HepG2 (cell line): Measurements from ENCODE around the gene PACSIN1. TPM values are rescaled to one million over a fixed set of nuclear protein-coding genes. Genes with fewer than 3 reads are reported as not detected.

Experiments used
- ATAC-seq: fragments of 200-7000 bp; cut with Tn5 transposase; 3 replicates; pipeline ENCODE4 v1.9.1; 2020; ENCODE audit warnings: mild to moderate bottlenecking, moderate library complexity
- BruUV-seq: library from RNA; stranded (reverse); fragments of 400-500 nt; replicated peaks from 2 replicates; lab custom pipeline; 2021; lab: Mats Ljungman, UMichigan
- CTCF ChIA-PET: fragments of 300-600 bp; formaldehyde crosslinking; extraction: SDS; loops from one replicate; lab custom pipeline; 2021; ENCODE audit warnings: low total read pairs, inconsistent platforms, low intra/inter-chr PET ratio; lab: Yijun Ruan, JAX
- POLR2A ChIA-PET: fragments of 350-600 bp; sonication (Branson Sonifier 250); formaldehyde crosslinking; loops from one replicate; lab custom pipeline; 2020; ENCODE audit warnings: antibody characterized with exemption, inconsistent platforms; lab: Yijun Ruan, JAX
- DNase-seq: peaks from one replicate; pipeline ENCODE4 v3.0.0-alpha.2; 2015; ENCODE audit warnings: low spot score
- FAIRE-seq: peaks from 3 replicates; lab custom pipeline; 2011; peaks lifted over from hg19 to GRCh38; lab: Jason Lieb, UNC
- H2AFZ ChIP-seq: one replicate; pipeline ENCODE4 v1.6.1; 2011; ENCODE audit warnings: low read length, inconsistent platforms
- H3K27ac ChIP-seq: fragments of 300-600 bp; 3 replicates; pipeline ENCODE4 v1.8.0; 2011; ENCODE audit warnings: mixed run types, mild to moderate bottlenecking, mixed read lengths, low read length, inconsistent platforms; ENCODE audit not compliant: insufficient read depth; ENCODE audit errors: extremely low read length
- H3K27me3 ChIP-seq, 2 experiments: fragments of 200-600 bp in 1 of 2; 2 replicates in 1 of 2; 3 replicates in 1 of 2; pipeline versions ENCODE4 v1.6.0 to v1.8.0; 2011; ENCODE audit warnings: low read length in 2 of 2, mild to moderate bottlenecking in 2 of 2, moderate library complexity in 2 of 2, inconsistent platforms in 1 of 2; ENCODE audit not compliant: insufficient read depth in 2 of 2, control insufficient read depth in 1 of 2
- H3K36me3 ChIP-seq, 2 experiments: fragments of 200-600 bp in 1 of 2; replicated peaks in 1 of 2; 2 replicates in 1 of 2; 3 replicates in 1 of 2; pipeline versions ENCODE4 v1.5.1 to v1.8.0; 2011; ENCODE audit warnings: low read length in 2 of 2, inconsistent platforms in 1 of 2; ENCODE audit not compliant: insufficient read depth in 2 of 2, control insufficient read depth in 1 of 2
- H3K4me1 ChIP-seq: 2 replicates; pipeline ENCODE4 v1.5.1; 2012; ENCODE audit warnings: low read length, inconsistent platforms; ENCODE audit not compliant: insufficient read depth
- H3K4me2 ChIP-seq: 2 replicates; pipeline ENCODE4 v1.6.0; 2011; ENCODE audit warnings: low read depth, low read length, inconsistent platforms
- H3K4me3 ChIP-seq, 3 experiments: fragments of 200-600 bp in 1 of 3; sonication (generic), shearing (Covaris generic) in 1 of 3; replicated peaks in 1 of 3; 2 replicates each; pipeline ENCODE4 v1.5.1; 2011 to 2016; ENCODE audit warnings: low read length in 3 of 3, inconsistent platforms in 2 of 3, low read depth in 2 of 3, mild to moderate bottlenecking in 2 of 3, control low read depth in 1 of 3, mixed read lengths in 1 of 3; ENCODE audit not compliant: insufficient read depth in 1 of 3
- H3K79me2 ChIP-seq: one replicate; pipeline ENCODE4 v1.6.1; 2011; ENCODE audit warnings: low read length, inconsistent platforms; ENCODE audit not compliant: insufficient read depth
- H3K9ac ChIP-seq: 2 replicates; pipeline ENCODE4 v1.6.0; 2011; ENCODE audit warnings: mild to moderate bottlenecking, low read depth, low read length, inconsistent platforms; ENCODE audit not compliant: insufficient read depth
- H3K9me3 ChIP-seq: 2 replicates; pipeline ENCODE4 v1.5.1; 2012; ENCODE audit warnings: mild to moderate bottlenecking, low read length
- H4K20me1 ChIP-seq: 2 replicates; pipeline ENCODE4 v1.6.0; 2011; ENCODE audit warnings: inconsistent platforms, mild to moderate bottlenecking, low read length, moderate library complexity; ENCODE audit not compliant: insufficient read depth
- CAMTA2 ChIP-seq: sonication (generic); formaldehyde crosslinking; IDR thresholded peaks from 2 replicates; pipeline ENCODE4 v1.4.0; 2020; ENCODE audit warnings: mild to moderate bottlenecking, missing genetic modification reagents, borderline replicate concordance
- CENPX ChIP-seq: sonication (generic); formaldehyde crosslinking; IDR thresholded peaks from 2 replicates; pipeline ENCODE4 v1.9.0; 2021; ENCODE audit warnings: mild to moderate bottlenecking, missing genetic modification reagents, moderate library complexity
- ELF1 ChIP-seq: sonication (generic); formaldehyde crosslinking; IDR thresholded peaks from 2 replicates; pipeline ENCODE4 v1.4.0; 2020; ENCODE audit warnings: missing genetic modification reagents
- GTF2F1 ChIP-seq: fragments of 150-350 bp; IDR thresholded peaks from 2 replicates; pipeline ENCODE4 v1.6.1; 2014; ENCODE audit warnings: low read length
- MED8 ChIP-seq: sonication (generic); formaldehyde crosslinking; IDR thresholded peaks from 2 replicates; pipeline ENCODE4 v1.8.1; 2023; ENCODE audit warnings: mild to moderate bottlenecking, missing genetic modification reagents; ENCODE audit not compliant: insufficient replicate concordance
- MTF2 ChIP-seq: sonication (generic); formaldehyde crosslinking; IDR thresholded peaks from 2 replicates; pipeline ENCODE4 v1.5.0; 2020; ENCODE audit warnings: missing genetic modification reagents, borderline replicate concordance
- PAF1 ChIP-seq: IDR thresholded peaks from 2 replicates; pipeline ENCODE4 v1.6.1; 2016; ENCODE audit warnings: missing genetic modification reagents, missing compliant biosample characterization
- PLSCR1 ChIP-seq: sonication (generic); formaldehyde crosslinking; IDR thresholded peaks from 2 replicates; pipeline ENCODE4 v1.5.0; 2020; ENCODE audit warnings: missing genetic modification reagents, mild to moderate bottlenecking, borderline replicate concordance
- WIZ ChIP-seq: sonication (generic); formaldehyde crosslinking; IDR thresholded peaks from 2 replicates; pipeline ENCODE4 v1.5.1; 2020; ENCODE audit warnings: mild to moderate bottlenecking, missing genetic modification reagents
- ZBTB46 ChIP-seq: sonication (generic); formaldehyde crosslinking; IDR thresholded peaks from 2 replicates; pipeline ENCODE4 v1.4.0; 2020; ENCODE audit warnings: mild to moderate bottlenecking, missing genetic modification reagents, borderline replicate concordance
- ZFP36 ChIP-seq: fragments of 150-350 bp; IDR thresholded peaks from 2 replicates; pipeline ENCODE4 v1.6.1; 2018; ENCODE audit warnings: borderline replicate concordance, low read length, low read depth; ENCODE audit not compliant: partially characterized antibody
- ZFP90 ChIP-seq: sonication (generic); formaldehyde crosslinking; IDR thresholded peaks from 2 replicates; pipeline ENCODE4 v1.8.0; 2022; ENCODE audit warnings: missing genetic modification reagents, mild to moderate bottlenecking, inconsistent platforms, borderline replicate concordance
- ZMAT5 ChIP-seq: sonication (generic); formaldehyde crosslinking; IDR thresholded peaks from 2 replicates; pipeline ENCODE4 v1.5.0; 2020; ENCODE audit warnings: mild to moderate bottlenecking, low read depth, missing genetic modification reagents, borderline replicate concordance
- ZNF251 ChIP-seq: sonication (generic); formaldehyde crosslinking; IDR thresholded peaks from 2 replicates; pipeline ENCODE4 v1.9.0; 2021; ENCODE audit warnings: mild to moderate bottlenecking, missing genetic modification reagents
- ZNF275 ChIP-seq: sonication (generic); formaldehyde crosslinking; IDR thresholded peaks from 2 replicates; pipeline ENCODE4 v1.8.0; 2022; ENCODE audit warnings: missing genetic modification reagents, mild to moderate bottlenecking, inconsistent platforms, borderline replicate concordance
- ZNF382 ChIP-seq: sonication (generic); formaldehyde crosslinking; IDR thresholded peaks from 2 replicates; pipeline ENCODE4 v1.5.0; 2020; ENCODE audit warnings: missing genetic modification reagents, mild to moderate bottlenecking, borderline replicate concordance
- WGBS: methylation state at CpG from one replicate; pipeline ENCODE4 v1.1.6; 2017; ENCODE audit warnings: low lambda C conversion rate; 5-methylcytosine and 5-hydroxymethylcytosine counted together
- in situ Hi-C: cut with HindIII; loops from 2 replicates; pipeline ENCODE4 v1.10.0; 2017; ENCODE audit warnings: low pct_unique_long_range_greater_than_20kb; ENCODE audit not compliant: extremely low pct_ligation_motif_present
- intact Hi-C: fragments of 100-400 bp; cut with micrococcal nuclease; formaldehyde crosslinking; loops from one replicate; pipeline ENCODE4 v1.10.0; 2022; ENCODE audit not compliant: unreplicated experiment
- polyA plus RNA-seq, 8 experiments: library from polyadenylated mRNA; depleted of rRNA in 3 of 8; stranded (reverse) in 7 of 8; unstranded in 1 of 8; fragments of >200 nt; fragmentation: Illumina TruSeq in 4 of 8; extraction: Trizol in 4 of 8; gene quantifications; 2 replicates each; pipeline versions ENCODE4 v1.2.1 to v1.2.3, GENCODE V29; 2011 to 2016; ENCODE audit warnings: low read depth in 4 of 8, missing spikeins in 1 of 8, mixed read lengths in 1 of 8; ENCODE audit not compliant: insufficient read depth in 1 of 8
- total RNA-seq, 5 experiments: library from RNA; depleted of rRNA; stranded (reverse); fragments of >200 nt; fragmentation: Illumina TruSeq; extraction: Trizol; gene quantifications; 2 replicates each; pipeline ENCODE4 v1.2.3, GENCODE V29; 2016; ENCODE audit warnings: low read depth in 1 of 5

Gene PACSIN1
- total and polyA plus RNA-seq, 2 of the 13 experiments (the other 11 are each of a cell fraction or from before 2014, with no cell fraction given): not detected

- TF ChIP-seq ZNF275 (CRISPR knock-in tag) (no peak), PLSCR1 (no peak), ELF1 (CRISPR knock-in tag) (no peak), ZNF382 (no peak)
Measured at GRCh38 chr6:34526992-34527728, 61.3 kb downstream of the PACSIN1 start (continued).

GRCh38 chr6:34527751-34528670 lies 62.1 kb downstream of the PACSIN1 start:
- CTCF ChIA-PET: interaction anchor here (2.9 kb wide), 1 partner anchor 81 kb away, joined by 43 read pairs; no protein-coding TSS in a partner anchor
- Histone ChIP-seq H3K36me3 (no peaks in the 10 kb centered on the region), H3K4me1 (peaks cover 27% of the 10 kb centered on the region), H3K4me3 (no peak overlapping the region), H3K9me3 (no peaks in the 10 kb centered on the region), H2AFZ (no peak overlapping the region), H3K4me2 (peak overlapping the region; percentile 96), H3K9ac (no peak overlapping the region), H4K20me1 (no peaks in the 10 kb centered on the region), H3K27me3 (peaks cover 12 to 60% of the 10 kb centered on the region in 2 experiments; a peak in 4 of 5 replicates), H3K79me2 (no peaks in the 10 kb centered on the region), H3K27ac (no peak overlapping the region)
- BruUV-seq: no TSS peak
- POLR2A ChIA-PET: no interaction called here
- FAIRE-seq (no peak), DNase-seq (no peak), ATAC-seq (no peak)
- intact Hi-C loops: loop anchor here (1.0 kb wide), 2 partner anchors 32 to 81 kb away; no protein-coding TSS in a partner anchor
- in situ Hi-C loops: loop anchor here (5.0 kb wide), 1 partner anchor 74 kb away; no protein-coding TSS in a partner anchor
- WGBS: 52% methylated on average over 12 of the region's 12 CpGs
- no peak for TF ChIP-seq GTF2F1
- TF ChIP-seq WIZ (CRISPR knock-in tag): no peak
- no peak for TF ChIP-seq CAMTA2
- TF ChIP-seq PAF1 (CRISPR knock-in tag): no peak
- peak; percentile 7; the same call in 1 of the 2 replicates for TF ChIP-seq MTF2
- TF ChIP-seq ZFP90 (CRISPR knock-in tag): no peak
- no peak for TF ChIP-seq MED8 (CRISPR knock-in tag)
- no peak for TF ChIP-seq ZMAT5 (CRISPR knock-in tag)
- no peak for TF ChIP-seq CENPX (CRISPR knock-in tag)
- TF ChIP-seq ZBTB46 (CRISPR knock-in tag): no peak
- no peak for TF ChIP-seq ZNF251 (CRISPR knock-in tag)
- peak; percentile 85 for TF ChIP-seq ZFP36
